MM.1S (cell line): ENCODE results near the gene UTP4.

Source experiments
- CTCF ChIP-seq: fragments of 300-600 bp; sonication (generic); IDR thresholded peaks from 2 replicates; pipeline ENCODE4 v1.5.1; 2016; ENCODE audit warnings: antibody characterized with exemption, low read length, mixed read lengths
- EZH2 ChIP-seq: fragments of 300-600 bp; sonication (generic); optimal IDR thresholded peaks from 2 replicates; pipeline ENCODE3; 2017; ENCODE audit warnings: low read depth, mild to moderate bottlenecking, antibody characterized with exemption, low read length, mixed read lengths
- EZH2phosphoT487 ChIP-seq: fragments of 300-600 bp; sonication (generic); IDR thresholded peaks from 2 replicates; pipeline ENCODE4 v1.6.1; 2018; ENCODE audit warnings: antibody characterized with exemption, low read length

- no peak for TF ChIP-seq EZH2phosphoT487
- no peak for TF ChIP-seq CTCF
- TF ChIP-seq EZH2 = no peak
Observed at GRCh38 chr16:69087161-69087581, 45.3 kb upstream of the UTP4 start.
